HepG2 (cell line): ENCODE measurements around the gene FGGY. TPM values are rescaled to one million over a fixed set of nuclear protein-coding genes. Genes with fewer than 3 reads are reported as not detected.
A peak's percentile ranks its signal among the peaks of the same experiment; 100 is the strongest.

Source experiments
- ARHGAP35 ChIP-seq: sonication (generic); formaldehyde crosslinking; IDR thresholded peaks from 2 replicates; pipeline ENCODE4 v1.9.0; 2022; ENCODE audit warnings: mild to moderate bottlenecking, inconsistent platforms, moderate library complexity, missing genetic modification reagents, borderline replicate concordance
- FIP1L1 ChIP-seq: fragments of 200-400 bp; formaldehyde crosslinking; IDR thresholded peaks from 2 replicates; pipeline ENCODE4 v1.6.1; 2018; ENCODE audit warnings: low read depth, mild to moderate bottlenecking, low read length, moderate library complexity, borderline replicate concordance; ENCODE audit not compliant: insufficient read depth
- FOSL2 ChIP-seq: sonication (generic); formaldehyde crosslinking; IDR thresholded peaks from 2 replicates; pipeline ENCODE4 v1.4.0; 2020; ENCODE audit warnings: missing genetic modification reagents
- GATAD2A ChIP-seq: IDR thresholded peaks from 2 replicates; pipeline ENCODE4 v1.6.1; 2016
- HNRNPL ChIP-seq: fragments of 200-400 bp; formaldehyde crosslinking; IDR thresholded peaks from 2 replicates; pipeline ENCODE4 v1.6.1; 2017; ENCODE audit warnings: mild to moderate bottlenecking, low read depth, low read length
- KDM5B ChIP-seq: sonication (generic); formaldehyde crosslinking; IDR thresholded peaks from 2 replicates; pipeline ENCODE4 v1.4.0; 2020; ENCODE audit warnings: missing genetic modification reagents, mild to moderate bottlenecking, borderline replicate concordance
- KLF12 ChIP-seq: sonication (generic); formaldehyde crosslinking; IDR thresholded peaks from 2 replicates; pipeline ENCODE4 v1.4.0; 2020; ENCODE audit warnings: missing genetic modification reagents, borderline replicate concordance
- KLF16 ChIP-seq, 2 experiments: sonication (generic) in 1 of 2; formaldehyde crosslinking in 1 of 2; IDR thresholded peaks; 2 replicates each; pipeline versions ENCODE4 v1.6.1 to v1.8.0; 2016 to 2023; ENCODE audit warnings: missing genetic modification reagents in 2 of 2, missing compliant biosample characterization in 1 of 2
- MTA1 ChIP-seq: sonication (generic); formaldehyde crosslinking; IDR thresholded peaks from 2 replicates; pipeline ENCODE4 v1.4.0; 2020; ENCODE audit warnings: missing genetic modification reagents, mild to moderate bottlenecking, borderline replicate concordance
- NR1H2 ChIP-seq: sonication (generic); formaldehyde crosslinking; IDR thresholded peaks from 2 replicates; pipeline ENCODE4 v1.8.1; 2022; ENCODE audit warnings: low read depth, missing genetic modification reagents, borderline replicate concordance
- POLR2AphosphoS2 ChIP-seq: IDR thresholded peaks from 2 replicates; pipeline ENCODE4 v1.6.1; 2011; ENCODE audit warnings: low read depth, low read length, improper control_type of control experiment
- PRDM15 ChIP-seq: sonication (generic); formaldehyde crosslinking; IDR thresholded peaks from 2 replicates; pipeline ENCODE4 v1.4.0; 2020; ENCODE audit warnings: missing genetic modification reagents
- RFX1 ChIP-seq: fragments of 450-650 bp; IDR thresholded peaks from 2 replicates; pipeline ENCODE4 v1.6.1; 2017
- SCMH1 ChIP-seq: sonication (generic); formaldehyde crosslinking; IDR thresholded peaks from 2 replicates; pipeline ENCODE4 v1.9.0; 2021; ENCODE audit warnings: missing genetic modification reagents, mild to moderate bottlenecking, borderline replicate concordance
- TSC22D2 ChIP-seq: sonication (generic); formaldehyde crosslinking; IDR thresholded peaks from 2 replicates; pipeline ENCODE4 v1.5.1; 2020; ENCODE audit warnings: missing genetic modification reagents, mild to moderate bottlenecking, borderline replicate concordance
- UBTF ChIP-seq: sonication (generic); formaldehyde crosslinking; IDR thresholded peaks from 2 replicates; pipeline ENCODE4 v1.4.0; 2020; ENCODE audit warnings: mild to moderate bottlenecking, missing genetic modification reagents
- ZBTB14 ChIP-seq: sonication (generic); formaldehyde crosslinking; IDR thresholded peaks from 2 replicates; pipeline ENCODE4 v1.4.0; 2020; ENCODE audit warnings: missing genetic modification reagents
- ZNF274 ChIP-seq: sonication (generic); formaldehyde crosslinking; IDR thresholded peaks from 2 replicates; pipeline ENCODE4 v1.5.1; 2020; ENCODE audit warnings: mild to moderate bottlenecking, missing genetic modification reagents
- ZNF3 ChIP-seq: IDR thresholded peaks from 2 replicates; pipeline ENCODE4 v1.7.0; 2017; ENCODE audit warnings: inconsistent platforms
- ZNF441 ChIP-seq: sonication (generic); formaldehyde crosslinking; IDR thresholded peaks from 2 replicates; pipeline ENCODE4 v1.7.0; 2021; ENCODE audit warnings: missing genetic modification reagents, borderline replicate concordance
- ZNF7 ChIP-seq: IDR thresholded peaks from 2 replicates; pipeline ENCODE4 v1.6.1; 2016; ENCODE audit warnings: missing biosample characterization, missing genetic modification reagents
- ZNF720 ChIP-seq: sonication (generic); formaldehyde crosslinking; IDR thresholded peaks from 2 replicates; pipeline ENCODE4 v1.4.0; 2020; ENCODE audit warnings: missing genetic modification reagents
- ZNF740 ChIP-seq: sonication (generic); formaldehyde crosslinking; IDR thresholded peaks from 2 replicates; pipeline ENCODE4 v1.4.0; 2020; ENCODE audit warnings: missing genetic modification reagents
- ZNF788 ChIP-seq: sonication (generic); formaldehyde crosslinking; IDR thresholded peaks from 2 replicates; pipeline ENCODE4 v1.5.0; 2020; ENCODE audit warnings: mild to moderate bottlenecking, missing genetic modification reagents, borderline replicate concordance
- polyA plus RNA-seq, 8 experiments: library from polyadenylated mRNA; depleted of rRNA in 3 of 8; stranded (reverse) in 7 of 8; unstranded in 1 of 8; fragments of >200 nt; fragmentation: Illumina TruSeq in 4 of 8; extraction: Trizol in 4 of 8; gene quantifications; 2 replicates each; pipeline versions ENCODE4 v1.2.1 to v1.2.3, GENCODE V29; 2011 to 2016; ENCODE audit warnings: low read depth in 4 of 8, missing spikeins in 1 of 8, mixed read lengths in 1 of 8; ENCODE audit not compliant: insufficient read depth in 1 of 8
- total RNA-seq, 5 experiments: library from RNA; depleted of rRNA; stranded (reverse); fragments of >200 nt; fragmentation: Illumina TruSeq; extraction: Trizol; gene quantifications; 2 replicates each; pipeline ENCODE4 v1.2.3, GENCODE V29; 2016; ENCODE audit warnings: low read depth in 1 of 5

The FGGY gene
- total and polyA plus RNA-seq, 2 of the 13 experiments (the other 11 are each of a cell fraction or from before 2014, with no cell fraction given), result 15.7 to 27.5 TPM

GRCh38 chr1:59436637-59437036 lies 139.7 kb downstream of the FGGY start (continued):
- TF ChIP-seq ZNF788 (CRISPR knock-in tag) (no peak), ZBTB14 (CRISPR knock-in tag) (no peak), ZNF720 (CRISPR knock-in tag) (no peak), RFX1 (no peak), TSC22D2 (CRISPR knock-in tag) (no peak), ARHGAP35 (CRISPR knock-in tag) (no peak), ZNF740 (CRISPR knock-in tag) (no peak), FIP1L1 (no peak), GATAD2A (CRISPR knock-in tag) (peak; percentile 83), KDM5B (CRISPR knock-in tag) (no peak), HNRNPL (no peak), ZNF7 (CRISPR knock-in tag) (no peak), UBTF (CRISPR knock-in tag) (no peak), ZNF441 (CRISPR knock-in tag) (no peak), MTA1 (CRISPR knock-in tag) (no peak), KLF16 (CRISPR knock-in tag; IDR thresholded peaks at IDR 0.05) (0 out of 4 replicates have a peak, but pooled peaks of 1 of the 2 experiments have one; percentile 27), ZNF3 (CRISPR knock-in tag) (no peak), PRDM15 (CRISPR knock-in tag) (no peak), POLR2AphosphoS2 (no peak), KLF12 (CRISPR knock-in tag) (no peak), SCMH1 (no peak), FOSL2 (CRISPR knock-in tag) (no peak), ZNF274 (CRISPR knock-in tag) (no peak), NR1H2 (CRISPR knock-in tag) (no peak)
